ENCODE data around the gene CIAPIN1.
"Not testable (repeated sequence)": the region's sequence is repeated elsewhere in the genome, so short reads cannot be mapped to it uniquely, and the experiment has no call there.

The CIAPIN1 gene

GRCh38 chr16:57439947-57440346 is 7.2 kb downstream of the CIAPIN1 start:
- DNase-seq, result not testable (repeated sequence)

GRCh38 chr16:57435838-57436237 is 11.3 kb downstream of the CIAPIN1 start:
- no peak for DNase-seq

GRCh38 chr16:57434003-57434402 is 13.2 kb downstream of the CIAPIN1 start:
- no peak for DNase-seq

GRCh38 chr16:57432989-57433388 is 14.2 kb downstream of the CIAPIN1 start:
- no peak for DNase-seq

- DNase-seq, result no peak
Observed at GRCh38 chr16:57432505-57432904, 14.7 kb downstream of the CIAPIN1 start.

- no peak for DNase-seq
Observed at GRCh38 chr16:57430955-57431354, 16.2 kb downstream of the CIAPIN1 start.

- DNase-seq, result no peak
Observed at GRCh38 chr16:57427824-57428223, 19.4 kb downstream of the CIAPIN1 start.

GRCh38 chr16:57427307-57427706 is 19.9 kb downstream of the CIAPIN1 start:
- no peak for DNase-seq

GRCh38 chr16:57426356-57426755 is 20.8 kb downstream of the CIAPIN1 start:
- DNase-seq, result no peak

- no peak for DNase-seq
Observed at GRCh38 chr16:57424583-57424982, 22.6 kb downstream of the CIAPIN1 start.

GRCh38 chr16:57423152-57423551 is 24.0 kb downstream of the CIAPIN1 start:
- DNase-seq, result no peak

- DNase-seq, result peak; percentile 83
Observed at GRCh38 chr16:57422026-57422944, 24.9 kb downstream of the CIAPIN1 start.

- no peak for DNase-seq
Observed at GRCh38 chr16:57419506-57419905, 27.7 kb downstream of the CIAPIN1 start.

GRCh38 chr16:57416084-57416483 is 31.1 kb downstream of the CIAPIN1 start:
- DNase-seq, result no peak

- DNase-seq, result no peak
Observed at GRCh38 chr16:57413733-57414132, 33.5 kb downstream of the CIAPIN1 start.

- no peak for DNase-seq
Observed at GRCh38 chr16:57413301-57413730, 33.9 kb downstream of the CIAPIN1 start.

GRCh38 chr16:57412584-57412983 is 34.6 kb downstream of the CIAPIN1 start:
- DNase-seq, result no peak

- no peak for DNase-seq
Observed at GRCh38 chr16:57411362-57411976, 35.7 kb downstream of the CIAPIN1 start.

GRCh38 chr16:57409870-57410587 is 37.2 kb downstream of the CIAPIN1 start:
- peak; percentile 64 for DNase-seq

- no peak for DNase-seq
Observed at GRCh38 chr16:57409065-57409464, 38.1 kb downstream of the CIAPIN1 start.

- no peak for DNase-seq
Observed at GRCh38 chr16:57407521-57408353, 39.4 kb downstream of the CIAPIN1 start.

GRCh38 chr16:57406881-57407280 is 40.3 kb downstream of the CIAPIN1 start:
- no peak for DNase-seq

GRCh38 chr16:57405097-57405496 is 42.1 kb downstream of the CIAPIN1 start:
- DNase-seq, result no peak
